ENCODE data around the gene NAA40. TPM values are rescaled to one million over a fixed set of nuclear protein-coding genes. Genes with fewer than 3 reads are reported as not detected.

Gene NAA40
- total RNA-seq, 1 donor from 2014 or later: 14.5 TPM

GRCh38 chr11:64000740-64001483, 62.1 kb downstream of the NAA40 start:
- intact Hi-C loops (cut with DNase I): loop anchor here (2.0 kb wide), 1 partner anchor 148 kb away; no protein-coding TSS in a partner anchor
- no peak for ATAC-seq
- DNase-seq (ENCODE audit: low spot score): no peak

GRCh38 chr11:64001484-64002420, 63.0 kb downstream of the NAA40 start:
- intact Hi-C loops (cut with DNase I): loop anchor here (2.0 kb wide), 1 partner anchor 147 kb away; no protein-coding TSS in a partner anchor
- ATAC-seq (peak; percentile 11), DNase-seq (ENCODE audit: low spot score) (no peak)

- intact Hi-C loops (cut with DNase I): no loop called here
- no peak for DNase-seq (ENCODE audit: low spot score)
- ATAC-seq: no peak
These were observed 65.2 kb downstream of the NAA40 start for GRCh38 chr11:64003807-64004589.

- ATAC-seq: no peak
- no peak for DNase-seq (ENCODE audit: low spot score)
- intact Hi-C loops (cut with DNase I): no loop called here
These were observed 65.8 kb downstream of the NAA40 start for GRCh38 chr11:64004590-64004984.

- ATAC-seq (no peak), DNase-seq (ENCODE audit: low spot score) (no peak)
- intact Hi-C loops (cut with DNase I): no loop called here
These were observed 66.9 kb downstream of the NAA40 start for GRCh38 chr11:64005691-64006090.

GRCh38 chr11:64006398-64006797, 67.6 kb downstream of the NAA40 start:
- no peak for ATAC-seq

More at GRCh38 chr11:64006398-64006797, 67.6 kb downstream of the NAA40 start:
- intact Hi-C loops (cut with DNase I): no loop called here
- no peak for DNase-seq (ENCODE audit: low spot score)

Other genes starting within 250 kb of the NAA40 start
- 30.2 TPM for gene ZFTA, start 170.2 kb upstream of the NAA40 start, total RNA-seq
- 16.0 TPM for gene SPINDOC, start 125.5 kb upstream of the NAA40 start, total RNA-seq
- 29.8 TPM for gene MARK2, start 99.9 kb upstream of the NAA40 start, total RNA-seq
- gene RCOR2, start 21.8 kb upstream of the NAA40 start, total RNA-seq: 0.40 TPM
- 118 TPM for gene COX8A, start 35.6 kb downstream of the NAA40 start, total RNA-seq
- gene OTUB1, start 47.4 kb downstream of the NAA40 start, total RNA-seq: 38.7 TPM
- 3.5 TPM for gene FLRT1, start 96.9 kb downstream of the NAA40 start, total RNA-seq
- gene MACROD1, start 227.1 kb downstream of the NAA40 start, total RNA-seq: 20.6 TPM
- 87.6 TPM for gene STIP1, start 247.2 kb downstream of the NAA40 start, total RNA-seq